ENCODE results near the gene AGBL4.

The AGBL4 gene

DNA sequence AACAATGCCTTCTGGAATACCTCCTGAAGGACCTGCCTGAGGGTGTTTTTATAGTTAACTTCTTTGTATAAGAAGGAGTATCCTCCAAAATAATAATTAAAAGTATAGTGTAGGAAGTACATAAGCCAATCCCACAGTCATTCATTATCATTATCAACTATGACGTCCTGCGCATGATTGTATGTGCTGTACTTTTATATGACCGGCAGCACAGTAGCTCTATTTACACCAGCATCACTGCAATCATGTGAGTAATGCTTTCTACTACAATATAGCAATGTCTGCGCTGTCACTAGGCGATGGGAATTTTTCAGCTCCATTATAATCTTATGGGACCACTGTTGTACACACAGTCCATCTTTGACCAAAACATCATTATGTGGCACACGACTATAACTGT lies 1319.0 kb downstream of the AGBL4 start:
- no peak for DNase-seq

DNA sequence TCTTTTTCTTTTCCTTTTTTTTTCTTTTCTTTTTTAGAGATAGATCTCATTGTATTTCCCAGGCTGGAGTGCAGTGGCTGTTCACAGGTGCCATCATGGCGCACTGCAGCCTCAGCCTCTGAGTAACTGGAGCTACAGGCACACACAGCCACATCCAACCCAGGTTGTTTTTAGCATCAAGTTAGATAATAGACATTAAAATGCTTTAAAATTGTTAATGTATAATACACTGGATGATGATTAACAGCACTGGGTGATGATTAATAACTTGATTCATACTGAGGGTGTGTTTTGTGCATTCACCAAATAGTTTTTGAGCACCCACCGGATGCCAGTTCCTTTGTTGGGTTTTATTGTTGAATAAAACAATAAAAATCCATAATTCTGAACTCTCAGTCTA lies 1322.3 kb downstream of the AGBL4 start:
- DNase-seq: no peak

DNA sequence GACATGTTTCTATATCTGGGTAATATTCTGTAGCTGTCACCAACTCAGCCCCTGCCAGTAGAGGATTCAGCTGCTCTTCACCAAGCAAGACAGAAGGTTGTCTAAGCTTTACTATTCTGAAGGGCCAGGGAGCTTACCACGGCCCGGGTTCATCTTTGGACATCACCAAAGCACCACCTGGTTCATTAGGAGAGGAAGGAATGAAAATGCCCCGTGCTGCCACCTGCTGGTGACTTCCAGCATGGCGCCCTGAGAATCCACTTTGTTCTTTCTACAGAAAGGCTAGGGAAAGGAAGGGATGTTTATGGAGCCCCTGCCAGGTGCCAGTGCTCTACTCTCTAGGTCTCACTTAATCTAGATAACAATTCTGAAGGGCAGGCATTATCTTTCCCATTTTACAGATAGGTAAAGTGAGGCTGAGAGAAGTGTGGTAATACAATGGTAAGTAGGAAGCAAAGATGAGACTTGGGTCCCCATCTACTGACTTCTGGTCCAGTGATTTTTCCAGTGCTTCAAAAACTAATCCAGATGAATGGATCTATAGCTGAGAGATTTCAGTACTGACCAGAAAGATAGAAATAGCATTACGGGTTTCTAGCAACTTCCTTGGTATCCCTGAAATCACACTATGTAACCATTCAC lies 1326.6 kb downstream of the AGBL4 start:
- peak; percentile 21 for DNase-seq

DNA sequence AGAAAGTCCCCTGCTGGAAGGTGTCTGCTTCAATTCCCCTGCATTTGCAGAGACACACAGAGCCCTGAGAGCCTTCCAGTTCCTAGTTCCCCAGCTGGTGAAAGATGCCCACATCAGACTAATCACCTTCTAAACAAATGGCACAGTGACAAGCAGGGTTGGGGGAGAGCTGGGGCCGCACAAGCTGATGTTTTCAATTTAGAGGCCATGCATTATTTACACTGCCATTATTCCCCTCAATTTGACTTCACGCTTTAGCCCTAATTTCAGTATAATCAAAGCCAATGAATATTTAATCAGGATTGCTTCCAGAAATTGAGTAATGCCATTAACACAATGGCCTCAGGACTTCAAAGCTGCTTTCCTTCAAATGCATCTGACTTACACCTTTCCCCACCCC lies 1328.6 kb downstream of the AGBL4 start:
- DNase-seq: no peak

DNA sequence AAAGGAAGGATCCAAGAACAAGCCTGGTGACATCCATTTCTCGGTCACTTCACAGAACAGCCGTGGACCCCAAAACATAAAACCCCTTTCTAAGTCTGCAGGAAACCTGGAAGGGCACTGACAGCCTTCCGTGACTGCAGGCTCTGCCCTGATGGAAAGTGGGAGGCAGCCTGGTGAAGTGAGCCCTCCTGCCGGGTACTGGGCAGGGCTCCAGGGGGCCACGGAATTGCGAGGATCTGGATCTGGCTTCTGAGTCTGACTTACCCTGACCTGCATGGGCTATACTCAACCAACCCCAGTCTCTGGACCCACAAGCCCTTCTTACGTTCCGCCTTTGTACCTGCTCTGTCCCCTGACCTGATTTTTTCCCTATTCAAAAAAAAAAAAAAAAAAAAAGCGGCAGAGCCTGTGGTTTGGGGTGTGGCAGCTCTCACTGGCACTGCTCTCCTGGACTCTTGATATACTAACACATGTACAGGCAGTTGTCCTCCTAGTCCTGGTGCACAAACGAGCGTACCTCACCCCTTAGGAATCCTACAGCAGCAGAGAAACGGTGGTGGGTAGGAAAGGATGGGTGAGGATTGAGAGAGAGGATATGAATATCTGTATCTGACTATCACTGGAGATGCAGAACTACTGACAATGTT lies 1330.0 kb downstream of the AGBL4 start:
- no peak for DNase-seq

DNA sequence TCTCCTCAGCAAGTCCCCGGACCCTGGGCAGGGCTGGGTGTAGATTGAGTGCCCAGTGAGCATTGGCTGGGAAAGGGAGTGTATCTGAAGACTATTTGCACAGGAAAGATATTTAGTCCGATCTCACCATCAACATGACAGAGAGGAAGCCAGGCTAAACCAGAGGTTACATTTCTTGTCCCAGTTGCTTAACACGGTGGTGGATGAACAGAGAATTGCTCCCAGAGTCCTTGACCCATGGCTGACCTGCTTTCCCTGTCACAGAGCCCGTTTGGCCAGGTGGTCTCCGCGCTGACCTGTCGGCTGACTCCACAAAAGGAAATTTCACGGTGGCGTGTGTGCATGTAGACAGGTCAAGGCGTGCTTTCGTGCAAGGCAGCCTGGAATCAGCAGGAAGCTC lies 1330.6 kb downstream of the AGBL4 start:
- no peak for DNase-seq

DNA sequence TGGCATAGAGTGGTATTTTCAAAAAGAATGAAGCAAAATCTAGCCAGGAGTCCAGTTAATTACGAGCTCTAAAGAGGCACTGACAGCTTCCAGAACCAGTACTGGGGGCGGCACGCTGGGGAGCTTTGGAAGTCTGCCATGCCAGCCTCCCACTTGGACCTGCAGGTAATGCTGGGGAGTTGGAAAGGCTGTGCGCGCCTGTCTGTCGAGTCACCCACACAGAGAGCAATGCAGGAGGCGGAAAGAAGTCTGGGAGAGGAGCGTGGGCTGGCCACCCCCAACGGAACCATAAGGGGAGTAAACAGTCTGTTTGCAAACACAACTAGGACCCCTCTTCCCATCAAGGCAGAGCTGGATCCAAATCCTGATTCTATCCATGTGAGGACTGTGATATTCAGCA lies 1331.5 kb downstream of the AGBL4 start:
- DNase-seq: no peak

DNA sequence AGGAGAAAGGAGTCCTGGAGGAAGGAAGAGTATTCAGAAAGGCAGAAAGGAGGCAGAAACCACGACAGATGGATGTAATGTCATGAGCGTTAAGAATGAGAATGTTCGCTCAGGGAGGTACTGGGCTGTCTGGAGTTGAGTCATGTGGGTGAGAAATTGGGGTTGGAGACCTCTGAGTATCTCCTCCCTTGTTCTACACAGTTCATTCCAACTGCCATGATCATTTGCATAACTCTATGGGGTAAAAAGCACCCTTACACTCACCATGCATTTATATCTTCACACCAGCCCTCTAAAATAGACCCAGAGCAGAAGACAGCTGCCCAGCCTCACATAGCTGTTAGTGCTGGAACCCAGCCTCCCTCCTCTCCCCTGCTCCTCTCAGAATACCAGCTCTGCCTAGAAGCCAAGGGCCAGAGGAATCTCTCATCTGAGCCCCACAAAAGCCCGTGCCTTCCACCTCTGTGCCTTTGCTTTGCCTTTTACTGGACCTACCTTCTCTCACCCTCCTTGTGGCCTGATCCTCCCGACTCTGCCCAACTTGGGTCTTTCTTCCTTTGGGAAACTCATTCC lies 1332.2 kb downstream of the AGBL4 start:
- DNase-seq: no peak

DNA sequence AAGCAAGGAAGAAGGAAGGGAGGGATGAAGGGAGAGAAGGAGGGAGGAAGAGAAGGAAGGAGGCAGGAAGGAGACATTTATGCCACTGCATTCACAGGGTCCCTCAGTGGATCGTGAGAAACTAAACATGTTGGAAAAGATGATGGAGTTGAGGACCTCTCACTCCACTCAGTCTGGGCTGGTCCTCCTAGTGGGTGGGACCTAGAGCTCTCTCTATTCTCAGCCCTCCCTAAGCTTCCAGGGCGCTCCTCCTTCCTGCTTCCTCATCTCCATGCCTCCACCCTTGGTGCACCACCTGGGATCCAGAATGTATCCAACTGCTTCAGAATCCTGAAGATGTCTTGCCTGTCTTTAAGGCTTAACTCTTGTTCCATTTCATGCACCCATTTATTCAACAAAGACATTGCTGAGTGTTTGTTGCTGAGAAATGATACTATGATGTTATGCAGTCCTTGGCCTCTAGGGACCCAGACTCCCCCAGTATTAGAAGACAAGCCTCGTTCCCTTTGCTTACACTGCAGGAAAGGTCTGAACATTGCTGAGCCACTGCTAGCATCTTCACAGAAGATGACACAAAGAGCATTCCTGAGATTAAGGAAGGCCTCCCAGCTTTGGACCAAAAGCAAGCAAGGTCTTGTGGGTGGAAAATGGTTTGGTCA lies 1335.5 kb downstream of the AGBL4 start:
- no peak for DNase-seq

DNA sequence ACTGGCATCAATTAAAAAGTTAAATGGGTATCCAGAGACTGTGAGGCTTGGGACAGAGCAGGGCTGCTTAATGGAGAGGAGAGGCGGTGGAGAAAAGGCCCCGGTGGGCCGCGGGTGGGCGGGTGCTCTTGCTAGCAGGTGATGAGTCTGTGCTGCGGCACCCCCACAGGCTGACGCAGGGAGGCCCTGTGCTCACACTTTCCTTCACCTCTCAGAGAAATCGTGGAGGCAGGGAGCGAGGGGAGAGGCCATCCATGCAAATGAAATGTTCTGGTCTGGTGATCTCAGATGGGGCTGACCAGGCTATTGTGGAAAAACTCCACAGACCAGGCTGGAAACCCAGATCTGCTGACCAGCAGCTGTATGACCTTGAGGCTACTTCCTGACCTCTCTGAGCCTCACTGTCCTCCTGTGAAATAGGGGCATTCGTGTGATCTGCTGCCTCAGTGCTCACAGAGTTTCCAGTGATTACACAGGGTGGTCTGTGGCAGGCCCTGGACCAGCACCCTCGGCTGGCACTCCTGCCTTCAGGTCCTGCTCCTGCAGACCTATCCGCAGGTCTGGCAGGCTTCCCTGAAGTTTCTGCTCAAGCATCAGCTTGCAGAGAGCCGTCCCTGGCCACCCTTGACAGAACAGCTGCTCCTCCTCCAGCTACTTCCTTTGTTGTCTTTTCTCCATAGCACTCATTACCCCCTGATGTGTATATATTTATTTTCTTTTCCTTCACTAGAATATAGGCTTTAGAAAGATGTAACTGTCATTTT lies 1336.3 kb downstream of the AGBL4 start:
- DNase-seq: no peak

DNA sequence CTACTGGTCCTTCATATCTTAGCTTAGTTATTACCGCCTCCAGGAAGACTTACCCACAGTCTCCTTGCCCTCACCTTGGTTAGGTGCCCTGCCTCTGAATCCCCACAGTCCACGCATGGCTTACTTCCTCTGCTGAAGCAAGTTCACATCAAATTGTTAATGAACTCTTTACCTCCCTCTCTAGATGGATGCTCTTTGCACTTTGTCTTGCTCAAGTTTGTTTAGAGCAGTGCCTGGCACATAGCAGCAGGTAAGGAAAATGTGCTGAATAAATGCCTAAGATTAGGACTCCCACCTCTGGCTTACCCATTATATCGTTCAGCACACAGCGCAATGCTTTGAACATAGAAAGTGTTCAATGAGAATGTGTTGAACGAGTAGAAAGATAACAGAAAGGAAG lies 1337.6 kb downstream of the AGBL4 start:
- DNase-seq: no peak

DNA sequence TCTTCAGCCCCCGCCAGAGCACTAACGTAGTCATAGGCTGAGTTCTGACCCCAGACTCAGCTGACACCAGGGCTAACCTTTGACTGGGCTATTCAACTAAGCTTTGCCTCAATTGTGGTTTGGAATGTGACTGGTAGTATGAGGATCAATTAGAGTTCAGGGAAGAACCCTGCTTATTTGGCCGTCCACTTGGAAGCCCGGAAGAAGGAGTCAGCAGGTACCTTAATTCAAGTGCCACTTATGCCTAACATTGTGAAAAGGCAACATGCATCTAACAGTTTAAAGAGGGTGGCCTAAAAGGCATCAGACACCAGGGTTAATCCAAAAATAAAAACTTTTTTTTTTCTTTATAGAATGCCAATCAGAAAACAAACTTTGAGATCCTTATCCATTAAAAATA lies 1339.4 kb downstream of the AGBL4 start:
- DNase-seq: no peak

DNA sequence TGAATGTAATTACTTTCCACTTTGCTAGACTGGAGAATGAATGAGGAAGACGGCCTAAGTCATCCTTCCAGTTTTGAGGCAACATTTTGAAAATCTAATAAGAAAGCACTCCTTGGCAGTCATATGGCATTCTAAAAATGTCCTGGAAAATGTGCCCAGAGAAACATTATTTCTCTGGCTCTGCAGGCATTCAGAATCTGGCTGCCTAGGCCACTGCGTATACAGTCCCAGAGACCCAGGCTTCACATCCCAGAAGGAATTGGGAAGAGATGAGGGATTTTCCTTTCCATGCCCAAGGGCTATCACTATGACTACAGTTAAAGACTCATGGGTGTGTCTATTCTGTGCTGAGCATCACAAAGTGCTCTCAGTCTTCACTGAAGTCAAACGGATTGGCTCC lies 1339.9 kb downstream of the AGBL4 start:
- no peak for DNase-seq

DNA sequence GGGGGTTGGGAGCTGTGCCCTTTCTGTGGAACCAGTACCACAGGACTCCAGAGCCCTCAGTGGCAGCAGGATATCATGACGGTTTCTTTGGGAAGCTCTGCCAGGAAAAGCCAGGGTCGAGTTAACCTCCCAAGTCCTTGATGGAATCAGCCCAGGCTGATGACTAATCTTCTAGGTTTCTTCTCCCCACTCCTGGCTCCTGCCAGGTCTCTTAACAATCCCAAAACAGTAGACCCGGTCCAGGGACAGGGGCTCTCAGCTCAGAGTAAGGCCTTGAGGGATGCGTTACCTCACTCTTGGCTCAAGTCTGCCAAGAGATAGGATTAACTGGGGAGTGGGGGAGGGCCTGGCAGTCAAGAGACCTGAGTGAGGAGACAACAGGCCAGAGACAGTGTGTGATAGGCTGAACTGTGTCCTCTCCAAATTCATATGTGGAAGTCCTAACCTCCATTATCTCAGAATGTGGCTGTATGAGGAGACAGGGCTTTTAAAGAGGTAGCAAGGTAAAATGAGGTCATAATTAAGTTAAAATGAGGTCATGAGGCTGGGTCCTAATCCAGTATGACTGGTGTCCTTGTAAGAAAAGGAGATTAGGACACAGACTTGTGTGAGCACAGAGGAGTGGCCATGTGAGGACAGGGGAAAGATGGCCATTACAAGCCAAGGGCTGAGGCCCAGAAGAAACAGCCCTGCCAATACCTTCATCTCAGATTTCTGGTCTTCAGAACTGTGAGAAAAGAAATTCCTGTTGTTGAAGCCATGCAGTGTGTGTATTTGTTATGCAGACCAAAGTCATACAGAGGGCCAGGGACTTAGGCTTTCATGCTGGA lies 1342.1 kb downstream of the AGBL4 start:
- DNase-seq: no peak

DNA sequence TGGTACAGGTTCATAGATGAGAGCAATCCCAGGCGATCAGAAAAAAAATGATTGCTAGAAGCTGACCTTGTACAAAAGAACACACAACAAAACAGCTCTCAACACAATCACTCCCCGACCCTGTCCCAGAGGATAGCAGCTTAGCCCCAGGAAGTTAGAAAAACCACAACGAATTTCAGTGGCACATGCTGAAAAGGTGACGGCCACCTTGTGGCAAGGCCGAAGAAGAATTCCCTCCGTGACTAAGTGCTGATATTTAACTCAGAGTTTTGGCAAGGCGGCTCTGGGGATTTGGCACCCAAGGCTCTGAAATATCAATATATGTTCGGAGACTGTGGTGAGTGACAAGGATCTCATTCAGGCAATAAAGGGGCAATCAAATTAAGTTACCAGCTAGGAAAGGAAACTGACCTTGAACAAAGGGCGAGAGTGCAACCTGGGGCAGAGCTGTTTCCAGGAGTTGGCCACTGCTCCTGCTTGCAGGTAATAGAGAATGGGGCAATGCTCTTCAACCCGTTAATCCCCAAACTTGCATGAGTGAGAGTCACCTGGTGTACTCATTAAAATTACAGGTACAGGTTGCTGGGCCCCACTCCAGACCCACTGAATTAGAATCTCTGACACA lies 1343.2 kb downstream of the AGBL4 start:
- no peak for DNase-seq

DNA sequence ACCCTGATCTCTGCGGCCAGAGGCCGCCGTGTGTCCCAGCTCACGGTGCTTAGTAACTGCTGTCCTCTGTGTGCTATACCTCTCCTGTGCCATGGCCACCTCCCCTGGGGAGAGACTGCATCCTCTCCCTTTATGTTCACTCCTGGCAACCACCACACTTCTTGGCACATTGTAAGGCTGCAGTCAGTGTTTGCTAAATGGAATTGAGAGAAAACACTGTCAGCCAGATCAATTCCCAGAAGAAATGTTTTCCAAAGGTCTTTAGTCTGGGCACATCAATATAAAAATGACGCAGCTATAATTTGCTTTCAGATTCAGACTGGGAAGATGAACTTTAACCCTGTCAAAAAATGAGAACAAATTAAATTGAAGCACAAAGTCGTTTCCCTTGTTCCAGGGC lies 1343.9 kb downstream of the AGBL4 start:
- no peak for DNase-seq

DNA sequence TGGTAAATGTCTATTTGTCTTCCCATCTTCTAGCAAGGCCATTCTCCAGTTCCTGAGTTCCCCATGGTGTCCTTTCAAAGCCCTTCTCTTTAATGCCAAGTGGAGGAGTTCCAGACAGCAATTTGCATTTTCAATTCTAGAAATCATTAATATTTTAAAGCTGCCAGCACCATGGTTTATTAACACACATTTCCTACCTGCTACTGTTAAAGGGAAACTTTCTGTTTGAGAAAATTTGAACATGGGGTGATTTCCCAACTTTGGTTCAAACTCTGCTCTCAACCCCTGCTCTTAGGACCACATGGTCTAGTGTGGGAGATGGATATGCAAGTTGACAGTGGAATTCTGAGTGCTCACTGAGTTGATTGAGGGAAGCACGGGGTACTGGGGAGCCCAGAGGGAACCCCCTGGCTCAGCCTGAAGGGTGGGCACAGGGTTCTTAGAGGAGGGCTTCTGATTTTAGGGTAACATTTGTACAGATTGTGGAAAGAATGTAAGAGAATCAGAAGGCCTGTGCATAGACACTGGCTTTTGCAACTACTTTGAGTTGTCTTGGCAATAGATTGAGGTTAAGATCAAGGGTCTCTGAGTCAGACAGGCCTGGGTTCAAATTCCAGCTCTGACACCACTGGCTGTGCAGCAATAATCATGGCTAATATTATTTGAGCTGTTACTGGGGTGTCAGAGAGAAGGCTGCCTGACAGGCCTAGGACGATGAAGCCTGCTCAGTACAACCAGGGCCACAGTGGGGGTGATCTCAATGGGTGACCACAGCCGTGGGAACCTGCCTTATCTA lies 1344.8 kb downstream of the AGBL4 start:
- no peak for DNase-seq

DNA sequence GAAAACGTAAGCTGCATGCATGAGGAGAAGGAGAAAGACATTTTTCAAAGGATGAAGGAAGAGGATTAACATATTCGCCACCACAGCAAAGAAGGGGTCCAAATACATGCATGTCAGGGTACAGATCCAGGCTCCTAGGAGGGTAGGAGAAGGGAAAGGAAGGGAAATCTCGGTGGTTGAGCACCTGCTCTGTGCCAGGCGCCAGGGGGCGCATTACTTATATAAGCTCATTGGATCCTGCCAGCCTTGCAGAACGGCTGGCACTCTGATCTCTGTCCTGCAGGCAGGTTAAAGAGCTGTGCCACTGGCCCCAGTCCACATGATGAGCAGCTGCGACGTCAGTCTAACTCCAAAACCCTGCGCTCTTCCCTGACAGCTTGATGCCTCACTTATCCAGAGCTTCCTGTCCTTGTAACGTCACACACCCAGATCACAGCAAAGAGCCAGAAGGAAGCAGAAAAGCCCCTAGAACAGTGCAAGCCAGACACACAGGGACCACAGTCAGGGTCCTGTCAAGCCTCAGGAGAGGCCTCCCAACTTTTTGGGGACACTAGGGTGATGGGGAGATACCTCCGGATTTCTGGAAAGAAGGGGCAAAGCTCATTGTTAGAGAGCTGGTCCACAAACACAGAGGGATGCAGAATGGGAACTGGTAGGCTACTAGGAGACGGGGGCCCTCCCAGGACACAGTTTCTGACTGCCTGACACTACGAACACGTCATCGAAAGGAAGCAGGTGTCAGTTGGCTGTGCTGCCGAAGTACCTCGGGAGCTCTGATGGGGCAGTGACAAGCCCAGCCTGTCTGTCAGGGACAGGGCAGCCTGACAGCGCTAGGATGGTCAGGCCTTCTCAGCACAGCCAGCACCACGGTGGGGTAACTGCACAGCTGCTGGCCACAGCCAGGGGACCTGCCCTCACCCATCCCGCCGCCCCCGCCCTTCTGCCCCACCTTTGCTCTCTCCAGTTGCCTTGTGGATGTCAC lies 1346.2 kb downstream of the AGBL4 start:
- DNase-seq: peak; percentile 48

DNA sequence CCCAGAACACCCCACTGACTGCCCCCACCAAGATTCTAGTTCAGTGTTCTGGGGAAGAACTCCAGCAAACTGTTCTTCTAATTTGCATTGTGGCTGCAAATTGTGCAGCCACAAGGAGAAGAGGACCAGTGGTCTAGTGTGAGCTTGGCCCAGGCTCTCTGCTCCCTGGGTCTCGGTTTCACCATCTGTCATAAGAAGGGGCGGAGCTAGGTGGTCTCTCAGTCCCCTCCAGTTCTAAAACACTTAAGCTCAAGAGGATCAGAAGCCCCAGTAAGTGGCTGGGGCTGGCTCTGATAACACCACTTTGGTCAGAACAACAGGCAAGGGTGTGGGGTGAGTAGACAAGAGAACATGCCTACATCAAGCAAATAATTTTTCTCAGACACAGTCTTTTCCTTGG lies 1346.9 kb downstream of the AGBL4 start:
- no peak for DNase-seq

DNA sequence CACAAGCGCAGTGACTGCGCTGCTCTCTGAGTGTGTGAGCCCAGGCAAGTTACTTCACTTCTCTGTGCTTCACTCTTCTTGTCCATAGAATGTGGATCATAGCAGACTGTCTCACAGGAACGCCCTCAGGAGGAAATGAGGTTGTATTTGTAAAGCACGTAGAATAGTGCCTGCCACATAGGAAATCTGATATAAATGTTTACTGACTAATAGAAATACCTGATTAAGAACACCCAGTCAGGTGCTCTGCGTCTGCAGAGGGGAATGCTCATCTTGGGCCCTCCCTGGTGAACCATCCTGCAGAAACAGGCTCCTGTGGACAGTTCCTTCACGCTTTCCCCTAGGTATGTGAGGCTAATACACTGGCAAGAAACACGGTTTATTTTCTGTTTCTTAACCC lies 1347.4 kb downstream of the AGBL4 start:
- no peak for DNase-seq

Data from NCI-H1048 (cell line).